ENCODE measurements around the gene PAF1. TPM values are rescaled to one million over a fixed set of nuclear protein-coding genes. Genes with fewer than 3 reads are reported as not detected.

Gene PAF1
- total and polyA plus RNA-seq, 2 of the 13 experiments (the other 11 are each of a cell fraction or from before 2014, with no cell fraction given) = 30.2 to 31.1 TPM

DNA sequence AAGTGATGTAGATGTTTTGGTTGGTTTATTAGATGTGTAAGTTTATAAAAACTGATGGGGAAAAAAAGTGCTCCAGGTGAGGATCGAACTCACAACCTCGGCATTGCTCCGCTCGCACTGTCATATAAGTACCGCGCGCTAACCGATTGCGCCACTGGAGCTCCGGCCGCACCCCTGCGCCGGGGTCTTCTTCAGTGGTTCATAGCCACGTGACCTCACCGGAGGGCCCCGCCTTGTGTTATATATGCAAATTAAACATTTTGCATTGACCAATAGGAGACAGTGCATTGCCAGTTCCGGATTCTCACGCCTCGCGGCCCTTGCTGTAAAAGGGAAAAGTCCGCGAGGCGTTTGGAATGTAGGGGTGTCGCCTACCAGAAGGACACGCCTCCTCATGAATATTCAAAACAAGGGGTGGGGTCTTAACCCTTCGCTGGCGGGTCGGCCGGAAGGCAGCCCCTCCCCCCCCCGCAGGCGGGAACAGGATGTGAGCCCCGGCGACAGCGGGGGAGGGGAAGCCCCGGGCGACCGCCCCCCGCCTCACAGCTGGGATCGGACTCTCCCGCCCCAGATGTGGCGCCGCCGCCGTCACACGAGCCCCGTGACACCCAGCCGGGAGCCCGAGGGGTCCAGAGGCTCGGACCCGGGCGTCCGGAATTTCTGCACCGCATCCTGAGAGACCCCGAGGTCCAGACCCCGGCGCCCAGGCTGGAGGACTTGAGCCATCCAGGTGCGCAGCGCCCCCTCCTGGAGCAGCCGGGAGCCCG, 21.4 kb upstream of the PAF1 start, which contains the start of gene PLEKHG2 (continued):
- TF ChIP-seq ATAD3A (CRISPR knock-in tag; IDR thresholded peaks at IDR 0.05) (no peak), SRF (IDR thresholded peaks at IDR 0.05; ENCODE audit: low read depth, low read length) (peak; percentile 99), DNMT1 (CRISPR knock-in tag; IDR thresholded peaks at IDR 0.05) (no peak), IRX3 (CRISPR knock-in tag; IDR thresholded peaks at IDR 0.05; ENCODE audit: borderline replicate concordance, low read depth) (0 out of 2 replicates have a peak, but pooled peaks have one; percentile 35), CAMTA2 (CRISPR knock-in tag; IDR thresholded peaks at IDR 0.05; ENCODE audit: borderline replicate concordance) (no peak; the same call in 1 of the 2 replicates), SRSF1 (optimal IDR thresholded peaks at IDR 0.05; ENCODE audit: low read depth, low read length) (peak; percentile 63), SP4 (CRISPR knock-in tag; IDR thresholded peaks at IDR 0.05) (peak; percentile 91), KAT8 (CRISPR knock-in tag; IDR thresholded peaks at IDR 0.05) (peak; percentile 79), KDM3A (CRISPR knock-in tag; IDR thresholded peaks at IDR 0.05; ENCODE audit: low read depth) (peak; percentile 79), SMAD9 (CRISPR knock-in tag; IDR thresholded peaks at IDR 0.05) (no peak), ATF1 (CRISPR knock-in tag; IDR thresholded peaks at IDR 0.05) (peak; percentile 11; the same call in 1 of the 2 replicates), ZNF337 (CRISPR knock-in tag; IDR thresholded peaks at IDR 0.05; ENCODE audit: borderline replicate concordance, low read depth) (no peak), ZNF569 (CRISPR knock-in tag; IDR thresholded peaks at IDR 0.05; ENCODE audit: borderline replicate concordance) (no peak), RBM22 (optimal IDR thresholded peaks at IDR 0.05; ENCODE audit: low read length) (no peak), TMF1 (CRISPR knock-in tag; IDR thresholded peaks at IDR 0.05; ENCODE audit: low read depth) (no peak), ZNF883 (CRISPR knock-in tag; IDR thresholded peaks at IDR 0.05; ENCODE audit: not compliant biosample characterization) (no peak)
- TF ChIP-seq, protein P1, sequence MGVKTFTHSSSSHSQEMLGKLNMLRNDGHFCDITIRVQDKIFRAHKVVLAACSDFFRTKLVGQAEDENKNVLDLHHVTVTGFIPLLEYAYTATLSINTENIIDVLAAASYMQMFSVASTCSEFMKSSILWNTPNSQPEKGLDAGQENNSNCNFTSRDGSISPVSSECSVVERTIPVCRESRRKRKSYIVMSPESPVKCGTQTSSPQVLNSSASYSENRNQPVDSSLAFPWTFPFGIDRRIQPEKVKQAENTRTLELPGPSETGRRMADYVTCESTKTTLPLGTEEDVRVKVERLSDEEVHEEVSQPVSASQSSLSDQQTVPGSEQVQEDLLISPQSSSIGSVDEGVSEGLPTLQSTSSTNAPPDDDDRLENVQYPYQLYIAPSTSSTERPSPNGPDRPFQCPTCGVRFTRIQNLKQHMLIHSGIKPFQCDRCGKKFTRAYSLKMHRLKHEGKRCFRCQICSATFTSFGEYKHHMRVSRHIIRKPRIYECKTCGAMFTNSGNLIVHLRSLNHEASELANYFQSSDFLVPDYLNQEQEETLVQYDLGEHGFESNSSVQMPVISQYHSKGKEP (CRISPR knock-in tag; IDR thresholded peaks at IDR 0.05) = no peak
- TF ChIP-seq, protein P2, sequence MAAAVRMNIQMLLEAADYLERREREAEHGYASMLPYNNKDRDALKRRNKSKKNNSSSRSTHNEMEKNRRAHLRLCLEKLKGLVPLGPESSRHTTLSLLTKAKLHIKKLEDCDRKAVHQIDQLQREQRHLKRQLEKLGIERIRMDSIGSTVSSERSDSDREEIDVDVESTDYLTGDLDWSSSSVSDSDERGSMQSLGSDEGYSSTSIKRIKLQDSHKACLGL (CRISPR knock-in tag; IDR thresholded peaks at IDR 0.05) = no peak
- TF ChIP-seq, protein P3, sequence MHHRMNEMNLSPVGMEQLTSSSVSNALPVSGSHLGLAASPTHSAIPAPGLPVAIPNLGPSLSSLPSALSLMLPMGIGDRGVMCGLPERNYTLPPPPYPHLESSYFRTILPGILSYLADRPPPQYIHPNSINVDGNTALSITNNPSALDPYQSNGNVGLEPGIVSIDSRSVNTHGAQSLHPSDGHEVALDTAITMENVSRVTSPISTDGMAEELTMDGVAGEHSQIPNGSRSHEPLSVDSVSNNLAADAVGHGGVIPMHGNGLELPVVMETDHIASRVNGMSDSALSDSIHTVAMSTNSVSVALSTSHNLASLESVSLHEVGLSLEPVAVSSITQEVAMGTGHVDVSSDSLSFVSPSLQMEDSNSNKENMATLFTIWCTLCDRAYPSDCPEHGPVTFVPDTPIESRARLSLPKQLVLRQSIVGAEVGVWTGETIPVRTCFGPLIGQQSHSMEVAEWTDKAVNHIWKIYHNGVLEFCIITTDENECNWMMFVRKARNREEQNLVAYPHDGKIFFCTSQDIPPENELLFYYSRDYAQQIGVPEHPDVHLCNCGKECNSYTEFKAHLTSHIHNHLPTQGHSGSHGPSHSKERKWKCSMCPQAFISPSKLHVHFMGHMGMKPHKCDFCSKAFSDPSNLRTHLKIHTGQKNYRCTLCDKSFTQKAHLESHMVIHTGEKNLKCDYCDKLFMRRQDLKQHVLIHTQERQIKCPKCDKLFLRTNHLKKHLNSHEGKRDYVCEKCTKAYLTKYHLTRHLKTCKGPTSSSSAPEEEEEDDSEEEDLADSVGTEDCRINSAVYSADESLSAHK (CRISPR knock-in tag; IDR thresholded peaks at IDR 0.05; ENCODE audit: borderline replicate concordance) = no peak

Measured in HepG2 (cell line).